HepG2 (cell line): Measurements from ENCODE around the gene DNAJC5. TPM values are rescaled to one million over a fixed set of nuclear protein-coding genes. Genes with fewer than 3 reads are reported as not detected.

ENCODE experiments used
- AGO1 ChIP-seq: fragments of 200-400 bp; formaldehyde crosslinking; IDR thresholded peaks from 2 replicates; pipeline ENCODE4 v1.6.1; 2017; ENCODE audit warnings: mild to moderate bottlenecking, low read depth, low read length, moderate library complexity; ENCODE audit not compliant: poor library complexity, severe bottlenecking
- DNMT3B ChIP-seq: conservative IDR thresholded peaks from 2 replicates; pipeline ENCODE4 v1.6.1; 2016; ENCODE audit warnings: missing biosample characterization, control low read depth
- ELF1 ChIP-seq: sonication (generic); formaldehyde crosslinking; IDR thresholded peaks from 2 replicates; pipeline ENCODE4 v1.4.0; 2020; ENCODE audit warnings: missing genetic modification reagents
- FOSL1 ChIP-seq: sonication (generic); formaldehyde crosslinking; IDR thresholded peaks from 2 replicates; pipeline ENCODE4 v1.9.0; 2021; ENCODE audit warnings: missing genetic modification reagents, borderline replicate concordance
- HDAC1 ChIP-seq: sonication (generic); formaldehyde crosslinking; IDR thresholded peaks from 2 replicates; pipeline ENCODE4 v1.5.1; 2020; ENCODE audit warnings: mild to moderate bottlenecking, missing genetic modification reagents
- ISX ChIP-seq: sonication (generic); formaldehyde crosslinking; conservative IDR thresholded peaks from 2 replicates; pipeline ENCODE4 v1.5.0; 2020; ENCODE audit warnings: missing genetic modification reagents
- SETDB1 ChIP-seq: sonication (generic); formaldehyde crosslinking; IDR thresholded peaks from 2 replicates; pipeline ENCODE4 v1.5.1; 2020; ENCODE audit warnings: missing genetic modification reagents, mild to moderate bottlenecking, borderline replicate concordance
- SRF ChIP-seq: IDR thresholded peaks from 2 replicates; pipeline ENCODE4 v1.6.1; 2011; ENCODE audit warnings: mild to moderate bottlenecking, low read depth, low read length, moderate library complexity
- SUZ12 ChIP-seq: fragments of 150-350 bp; IDR thresholded peaks from 2 replicates; pipeline ENCODE4 v1.6.1; 2014; ENCODE audit warnings: low read depth, low read length
- TBP ChIP-seq: sonication (generic); formaldehyde crosslinking; IDR thresholded peaks from 2 replicates; pipeline ENCODE4 v1.5.0; 2020; ENCODE audit warnings: missing genetic modification reagents
- U2AF1 ChIP-seq: fragments of 200-400 bp; formaldehyde crosslinking; optimal IDR thresholded peaks from 2 replicates; pipeline ENCODE3; 2017; ENCODE audit warnings: mild to moderate bottlenecking, low read depth, low read length
- ZC3H4 ChIP-seq: sonication (generic); formaldehyde crosslinking; IDR thresholded peaks from 2 replicates; pipeline ENCODE4 v1.4.0; 2020; ENCODE audit warnings: missing genetic modification reagents, borderline replicate concordance
- ZNF20 ChIP-seq: sonication (generic); formaldehyde crosslinking; IDR thresholded peaks from 2 replicates; pipeline ENCODE4 v1.4.0; 2020; ENCODE audit warnings: mild to moderate bottlenecking, moderate library complexity, missing genetic modification reagents
- ZNF354B ChIP-seq: sonication (generic); formaldehyde crosslinking; IDR thresholded peaks from 2 replicates; pipeline ENCODE4 v1.8.0; 2022; ENCODE audit warnings: mild to moderate bottlenecking, missing genetic modification reagents
- ZNF430 ChIP-seq: sonication (generic); formaldehyde crosslinking; IDR thresholded peaks from 2 replicates; pipeline ENCODE4 v1.9.0; 2021; ENCODE audit warnings: mild to moderate bottlenecking, missing genetic modification reagents
- polyA plus RNA-seq, 8 experiments: library from polyadenylated mRNA; depleted of rRNA in 3 of 8; stranded (reverse) in 7 of 8; unstranded in 1 of 8; fragments of >200 nt; fragmentation: Illumina TruSeq in 4 of 8; extraction: Trizol in 4 of 8; gene quantifications; 2 replicates each; pipeline versions ENCODE4 v1.2.1 to v1.2.3, GENCODE V29; 2011 to 2016; ENCODE audit warnings: low read depth in 4 of 8, missing spikeins in 1 of 8, mixed read lengths in 1 of 8; ENCODE audit not compliant: insufficient read depth in 1 of 8
- total RNA-seq, 5 experiments: library from RNA; depleted of rRNA; stranded (reverse); fragments of >200 nt; fragmentation: Illumina TruSeq; extraction: Trizol; gene quantifications; 2 replicates each; pipeline ENCODE4 v1.2.3, GENCODE V29; 2016; ENCODE audit warnings: low read depth in 1 of 5
- TF ChIP-seq, protein P1 (sequence below): sonication (generic); formaldehyde crosslinking; IDR thresholded peaks from 2 replicates; pipeline ENCODE4 v1.9.0; 2021; ENCODE audit warnings: missing genetic modification reagents, borderline replicate concordance
- TF ChIP-seq, protein P2 (sequence below), 2 experiments: IDR thresholded peaks; 2 replicates each; pipeline ENCODE4 v1.6.1; 2011 to 2012; ENCODE audit warnings: low read length in 2 of 2, borderline replicate concordance in 1 of 2, low read depth in 1 of 2, mild to moderate bottlenecking in 1 of 2, moderate library complexity in 1 of 2
- TF ChIP-seq, protein P3 (sequence below): sonication (generic); formaldehyde crosslinking; IDR thresholded peaks from 2 replicates; pipeline ENCODE4 v1.5.0; 2020; ENCODE audit warnings: missing genetic modification reagents, mild to moderate bottlenecking, borderline replicate concordance
- TF ChIP-seq, protein P4 (sequence below): sonication (generic); formaldehyde crosslinking; IDR thresholded peaks from 2 replicates; pipeline ENCODE4 v1.5.1; 2020; ENCODE audit warnings: missing genetic modification reagents, mild to moderate bottlenecking, borderline replicate concordance
- TF ChIP-seq, protein P5 (sequence below): sonication (generic); formaldehyde crosslinking; IDR thresholded peaks from 2 replicates; pipeline ENCODE4 v1.5.0; 2020; ENCODE audit warnings: missing genetic modification reagents

Gene DNAJC5
- total and polyA plus RNA-seq, 2 of the 13 experiments (the other 11 are each of a cell fraction or from before 2014, with no cell fraction given): 42.8 to 64.5 TPM

DNA sequence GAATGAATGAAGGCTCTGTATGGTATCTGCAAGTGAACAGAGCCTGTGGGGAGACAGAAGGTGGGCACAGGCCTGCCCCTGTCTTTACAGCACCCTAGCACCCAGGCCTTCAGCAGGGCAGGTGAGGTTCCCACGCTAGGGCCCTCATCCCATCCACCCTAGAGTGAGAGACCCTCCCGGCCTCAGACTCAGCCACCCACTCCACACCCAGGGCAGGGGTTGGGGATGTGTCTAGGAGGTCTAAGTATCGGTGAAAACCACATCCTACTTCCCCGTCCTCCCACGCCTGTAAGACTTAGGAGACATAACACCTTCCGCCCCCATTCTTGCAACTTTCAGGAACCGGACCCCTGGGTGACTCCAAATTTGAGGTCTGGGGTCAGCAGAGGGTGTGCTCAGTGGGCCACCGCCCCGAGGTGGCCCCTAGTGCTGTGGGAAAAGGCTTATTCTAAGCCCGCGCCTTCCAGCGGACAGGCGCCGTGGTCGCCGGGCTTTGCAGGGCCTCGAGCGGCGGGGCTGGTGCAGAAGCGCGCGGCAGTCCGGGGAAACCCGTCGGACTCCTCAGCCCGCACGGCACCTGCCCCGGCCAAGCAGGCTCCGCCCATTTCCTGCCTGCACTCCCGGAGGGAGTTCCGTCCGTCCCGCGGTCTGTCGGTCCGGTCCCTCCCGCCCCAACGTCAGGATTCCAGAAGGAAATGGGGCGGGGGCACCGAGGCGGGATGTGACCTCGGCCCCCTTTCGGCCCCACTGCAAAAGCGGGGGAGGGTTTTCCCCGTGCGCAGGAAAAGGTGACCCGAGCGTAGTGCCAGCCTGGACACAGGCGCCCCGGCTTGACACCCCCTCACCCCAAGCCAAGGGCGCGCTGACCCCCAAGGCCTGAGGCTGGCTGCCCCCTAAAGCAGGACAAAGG, 83.6 kb downstream of the DNAJC5 start (continued):
- TF ChIP-seq TBP (CRISPR knock-in tag) (0 out of 2 replicates have a peak, but pooled peaks have one; percentile 89), AGO1 (peak; percentile 95), ISX (CRISPR knock-in tag) (peak; percentile 86; the same call in 1 of the 2 replicates), ELF1 (CRISPR knock-in tag) (peak; percentile 86), ZNF430 (CRISPR knock-in tag) (peak; percentile 97), DNMT3B (CRISPR knock-in tag) (no peak), SRF (no peak), ZNF354B (CRISPR knock-in tag) (no peak), SUZ12 (no peak), SETDB1 (CRISPR knock-in tag) (no peak), ZC3H4 (CRISPR knock-in tag) (peak; percentile 81; the same call in 1 of the 2 replicates), HDAC1 (CRISPR knock-in tag) (peak; percentile 97), FOSL1 (CRISPR knock-in tag) (no peak), ZNF20 (CRISPR knock-in tag) (0 out of 2 replicates have a peak, but pooled peaks have one; percentile 38), U2AF1 (no peak)
- TF ChIP-seq, protein P1, sequence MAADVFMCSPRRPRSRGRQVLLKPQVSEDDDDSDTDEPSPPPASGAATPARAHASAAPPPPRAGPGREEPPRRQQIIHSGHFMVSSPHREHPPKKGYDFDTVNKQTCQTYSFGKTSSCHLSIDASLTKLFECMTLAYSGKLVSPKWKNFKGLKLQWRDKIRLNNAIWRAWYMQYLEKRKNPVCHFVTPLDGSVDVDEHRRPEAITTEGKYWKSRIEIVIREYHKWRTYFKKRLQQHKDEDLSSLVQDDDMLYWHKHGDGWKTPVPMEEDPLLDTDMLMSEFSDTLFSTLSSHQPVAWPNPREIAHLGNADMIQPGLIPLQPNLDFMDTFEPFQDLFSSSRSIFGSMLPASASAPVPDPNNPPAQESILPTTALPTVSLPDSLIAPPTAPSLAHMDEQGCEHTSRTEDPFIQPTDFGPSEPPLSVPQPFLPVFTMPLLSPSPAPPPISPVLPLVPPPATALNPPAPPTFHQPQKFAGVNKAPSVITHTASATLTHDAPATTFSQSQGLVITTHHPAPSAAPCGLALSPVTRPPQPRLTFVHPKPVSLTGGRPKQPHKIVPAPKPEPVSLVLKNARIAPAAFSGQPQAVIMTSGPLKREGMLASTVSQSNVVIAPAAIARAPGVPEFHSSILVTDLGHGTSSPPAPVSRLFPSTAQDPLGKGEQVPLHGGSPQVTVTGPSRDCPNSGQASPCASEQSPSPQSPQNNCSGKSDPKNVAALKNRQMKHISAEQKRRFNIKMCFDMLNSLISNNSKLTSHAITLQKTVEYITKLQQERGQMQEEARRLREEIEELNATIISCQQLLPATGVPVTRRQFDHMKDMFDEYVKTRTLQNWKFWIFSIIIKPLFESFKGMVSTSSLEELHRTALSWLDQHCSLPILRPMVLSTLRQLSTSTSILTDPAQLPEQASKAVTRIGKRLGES (CRISPR knock-in tag): no peak
- TF ChIP-seq, protein P2, sequence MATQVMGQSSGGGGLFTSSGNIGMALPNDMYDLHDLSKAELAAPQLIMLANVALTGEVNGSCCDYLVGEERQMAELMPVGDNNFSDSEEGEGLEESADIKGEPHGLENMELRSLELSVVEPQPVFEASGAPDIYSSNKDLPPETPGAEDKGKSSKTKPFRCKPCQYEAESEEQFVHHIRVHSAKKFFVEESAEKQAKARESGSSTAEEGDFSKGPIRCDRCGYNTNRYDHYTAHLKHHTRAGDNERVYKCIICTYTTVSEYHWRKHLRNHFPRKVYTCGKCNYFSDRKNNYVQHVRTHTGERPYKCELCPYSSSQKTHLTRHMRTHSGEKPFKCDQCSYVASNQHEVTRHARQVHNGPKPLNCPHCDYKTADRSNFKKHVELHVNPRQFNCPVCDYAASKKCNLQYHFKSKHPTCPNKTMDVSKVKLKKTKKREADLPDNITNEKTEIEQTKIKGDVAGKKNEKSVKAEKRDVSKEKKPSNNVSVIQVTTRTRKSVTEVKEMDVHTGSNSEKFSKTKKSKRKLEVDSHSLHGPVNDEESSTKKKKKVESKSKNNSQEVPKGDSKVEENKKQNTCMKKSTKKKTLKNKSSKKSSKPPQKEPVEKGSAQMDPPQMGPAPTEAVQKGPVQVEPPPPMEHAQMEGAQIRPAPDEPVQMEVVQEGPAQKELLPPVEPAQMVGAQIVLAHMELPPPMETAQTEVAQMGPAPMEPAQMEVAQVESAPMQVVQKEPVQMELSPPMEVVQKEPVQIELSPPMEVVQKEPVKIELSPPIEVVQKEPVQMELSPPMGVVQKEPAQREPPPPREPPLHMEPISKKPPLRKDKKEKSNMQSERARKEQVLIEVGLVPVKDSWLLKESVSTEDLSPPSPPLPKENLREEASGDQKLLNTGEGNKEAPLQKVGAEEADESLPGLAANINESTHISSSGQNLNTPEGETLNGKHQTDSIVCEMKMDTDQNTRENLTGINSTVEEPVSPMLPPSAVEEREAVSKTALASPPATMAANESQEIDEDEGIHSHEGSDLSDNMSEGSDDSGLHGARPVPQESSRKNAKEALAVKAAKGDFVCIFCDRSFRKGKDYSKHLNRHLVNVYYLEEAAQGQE (IDR thresholded peaks at IDR 0.05; ENCODE audit: borderline replicate concordance in 1 of 2, low read depth in 1 of 2, low read length in 2 of 2): no peak
- TF ChIP-seq, protein P3, sequence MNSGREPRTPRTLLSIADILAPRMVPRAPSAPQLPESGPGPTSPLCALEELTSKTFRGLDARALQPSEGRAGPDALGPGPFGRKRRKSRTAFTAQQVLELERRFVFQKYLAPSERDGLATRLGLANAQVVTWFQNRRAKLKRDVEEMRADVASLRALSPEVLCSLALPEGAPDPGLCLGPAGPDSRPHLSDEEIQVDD (CRISPR knock-in tag): no peak
- TF ChIP-seq, protein P4, sequence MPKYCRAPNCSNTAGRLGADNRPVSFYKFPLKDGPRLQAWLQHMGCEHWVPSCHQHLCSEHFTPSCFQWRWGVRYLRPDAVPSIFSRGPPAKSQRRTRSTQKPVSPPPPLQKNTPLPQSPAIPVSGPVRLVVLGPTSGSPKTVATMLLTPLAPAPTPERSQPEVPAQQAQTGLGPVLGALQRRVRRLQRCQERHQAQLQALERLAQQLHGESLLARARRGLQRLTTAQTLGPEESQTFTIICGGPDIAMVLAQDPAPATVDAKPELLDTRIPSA: no peak
- TF ChIP-seq, protein P5, sequence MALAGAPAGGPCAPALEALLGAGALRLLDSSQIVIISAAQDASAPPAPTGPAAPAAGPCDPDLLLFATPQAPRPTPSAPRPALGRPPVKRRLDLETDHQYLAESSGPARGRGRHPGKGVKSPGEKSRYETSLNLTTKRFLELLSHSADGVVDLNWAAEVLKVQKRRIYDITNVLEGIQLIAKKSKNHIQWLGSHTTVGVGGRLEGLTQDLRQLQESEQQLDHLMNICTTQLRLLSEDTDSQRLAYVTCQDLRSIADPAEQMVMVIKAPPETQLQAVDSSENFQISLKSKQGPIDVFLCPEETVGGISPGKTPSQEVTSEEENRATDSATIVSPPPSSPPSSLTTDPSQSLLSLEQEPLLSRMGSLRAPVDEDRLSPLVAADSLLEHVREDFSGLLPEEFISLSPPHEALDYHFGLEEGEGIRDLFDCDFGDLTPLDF (CRISPR knock-in tag): no peak; the same call in none of the 2 replicates
